ENCODE measurements around the gene EPHB1. TPM values are rescaled to one million over a fixed set of nuclear protein-coding genes. Genes with fewer than 3 reads are reported as not detected.

The EPHB1 gene
- total RNA-seq, 4 donors from 2014 or later, result 1.00 to 8.9 (median 4.5) TPM

GRCh38 chr3:135175728-135176277 is 380.7 kb downstream of the EPHB1 start:
- in situ Hi-C loops (cut with MboI; ENCODE audit: low sequenced_read_pairs in 4 of 4) (no loop called here), intact Hi-C loops (cut with DNase I; ENCODE audit: low total_unique reads) (no loop called here)
- H3K4me3 ChIP-seq, result no peak overlapping the region
- H3K27ac ChIP-seq, result no peak overlapping the region
- H3K27me3 ChIP-seq, result no peaks in the 10 kb centered on the region
- H3K9me3 ChIP-seq, result no peaks in the 10 kb centered on the region
- TF ChIP-seq, protein P1, sequence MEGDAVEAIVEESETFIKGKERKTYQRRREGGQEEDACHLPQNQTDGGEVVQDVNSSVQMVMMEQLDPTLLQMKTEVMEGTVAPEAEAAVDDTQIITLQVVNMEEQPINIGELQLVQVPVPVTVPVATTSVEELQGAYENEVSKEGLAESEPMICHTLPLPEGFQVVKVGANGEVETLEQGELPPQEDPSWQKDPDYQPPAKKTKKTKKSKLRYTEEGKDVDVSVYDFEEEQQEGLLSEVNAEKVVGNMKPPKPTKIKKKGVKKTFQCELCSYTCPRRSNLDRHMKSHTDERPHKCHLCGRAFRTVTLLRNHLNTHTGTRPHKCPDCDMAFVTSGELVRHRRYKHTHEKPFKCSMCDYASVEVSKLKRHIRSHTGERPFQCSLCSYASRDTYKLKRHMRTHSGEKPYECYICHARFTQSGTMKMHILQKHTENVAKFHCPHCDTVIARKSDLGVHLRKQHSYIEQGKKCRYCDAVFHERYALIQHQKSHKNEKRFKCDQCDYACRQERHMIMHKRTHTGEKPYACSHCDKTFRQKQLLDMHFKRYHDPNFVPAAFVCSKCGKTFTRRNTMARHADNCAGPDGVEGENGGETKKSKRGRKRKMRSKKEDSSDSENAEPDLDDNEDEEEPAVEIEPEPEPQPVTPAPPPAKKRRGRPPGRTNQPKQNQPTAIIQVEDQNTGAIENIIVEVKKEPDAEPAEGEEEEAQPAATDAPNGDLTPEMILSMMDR (IDR thresholded peaks at IDR 0.05 in 4 of 5, conservative IDR thresholded peaks at IDR 0.05 in 1 of 5), result no peak
- TF ChIP-seq POLR2A (IDR thresholded peaks at IDR 0.05), result no peak
- no peaks in the 10 kb centered on the region for H3K36me3 ChIP-seq
- no peaks in the 10 kb centered on the region for H3K4me1 ChIP-seq
- ATAC-seq, result no peak
- no peak for DNase-seq

DNA sequence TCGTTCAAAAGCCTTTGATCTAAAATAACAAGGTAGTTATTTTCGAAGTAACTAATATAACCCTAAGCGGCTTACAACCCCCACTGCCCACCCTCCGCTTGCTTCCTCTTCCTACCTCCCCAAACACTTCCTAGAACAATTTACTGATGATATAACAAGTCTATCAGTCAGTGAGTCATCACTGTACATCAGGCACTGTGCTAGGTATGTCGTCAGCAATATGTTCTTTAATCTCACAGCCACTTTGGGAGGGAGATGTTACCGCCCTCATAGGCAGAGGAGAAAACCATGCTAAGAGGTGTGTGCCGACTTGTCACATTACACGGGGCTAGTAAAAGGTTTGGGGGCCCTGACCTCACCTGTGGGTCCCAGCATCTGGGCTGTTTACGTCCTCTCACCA is 381.8 kb downstream of the EPHB1 start:
- TF ChIP-seq, protein P1 (IDR thresholded peaks at IDR 0.05 in 4 of 5, conservative IDR thresholded peaks at IDR 0.05 in 1 of 5), result no peak
- TF ChIP-seq POLR2A (IDR thresholded peaks at IDR 0.05), result no peak
- no peak for DNase-seq
- H3K27me3 ChIP-seq, result no peaks in the 10 kb centered on the region
- H3K4me3 ChIP-seq, result no peak overlapping the region
- no peaks in the 10 kb centered on the region for H3K36me3 ChIP-seq
- H3K27ac ChIP-seq, result no peak overlapping the region
- ATAC-seq, result no peak
- intact Hi-C loops (cut with DNase I; ENCODE audit: low total_unique reads) (no loop called here), in situ Hi-C loops (cut with MboI; ENCODE audit: low sequenced_read_pairs in 4 of 4) (no loop called here)
- no peaks in the 10 kb centered on the region for H3K4me1 ChIP-seq
- no peaks in the 10 kb centered on the region for H3K9me3 ChIP-seq

GRCh38 chr3:135178566-135178965 is 383.5 kb downstream of the EPHB1 start:
- ATAC-seq (no peak), DNase-seq (no peak)
- Histone ChIP-seq H3K27ac (no peak overlapping the region), H3K36me3 (no peaks in the 10 kb centered on the region), H3K4me1 (no peaks in the 10 kb centered on the region), H3K4me3 (no peak overlapping the region), H3K9me3 (no peaks in the 10 kb centered on the region), H3K27me3 (no peaks in the 10 kb centered on the region)
- intact Hi-C loops (cut with DNase I; ENCODE audit: low total_unique reads) (no loop called here), in situ Hi-C loops (cut with MboI; ENCODE audit: low sequenced_read_pairs in 4 of 4) (no loop called here)
- TF ChIP-seq, protein P1 (IDR thresholded peaks at IDR 0.05 in 4 of 5, conservative IDR thresholded peaks at IDR 0.05 in 1 of 5), result no peak
- TF ChIP-seq POLR2A (IDR thresholded peaks at IDR 0.05), result no peak

DNA sequence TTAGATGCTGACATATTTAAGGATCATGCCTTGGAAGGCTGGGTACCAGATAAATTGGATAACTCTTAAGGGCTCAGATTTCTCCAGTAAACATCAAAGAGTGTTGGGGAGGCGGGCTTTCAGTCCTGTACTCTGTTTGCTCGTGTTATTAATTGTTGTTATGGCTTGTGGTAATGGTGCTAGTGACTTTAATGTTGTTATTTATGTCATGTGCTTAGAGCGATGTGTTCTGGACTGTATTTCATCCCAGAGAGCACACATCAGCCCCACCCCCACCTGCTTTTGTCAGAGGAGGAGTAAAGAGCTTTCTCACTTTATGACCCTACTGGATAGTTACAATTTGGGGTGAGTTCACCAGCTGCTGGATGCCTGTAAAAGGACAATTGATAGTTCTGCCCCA is 386.3 kb downstream of the EPHB1 start:
- intact Hi-C loops (cut with DNase I; ENCODE audit: low total_unique reads), result no loop called here
- TF ChIP-seq POLR2A (IDR thresholded peaks at IDR 0.05), result no peak
- TF ChIP-seq, protein P1 (IDR thresholded peaks at IDR 0.05 in 4 of 5, conservative IDR thresholded peaks at IDR 0.05 in 1 of 5), result no peak
- ATAC-seq (no peak), DNase-seq (no peak)
- Histone ChIP-seq H3K4me1 (no peaks in the 10 kb centered on the region), H3K4me3 (no peak overlapping the region), H3K27ac (no peak overlapping the region), H3K9me3 (no peaks in the 10 kb centered on the region), H3K36me3 (no peaks in the 10 kb centered on the region), H3K27me3 (no peaks in the 10 kb centered on the region)
- in situ Hi-C loops (cut with MboI; ENCODE audit: low sequenced_read_pairs in 4 of 4), result no loop called here
